H9 (cell line): ENCODE data around the gene GPR34. TPM values are rescaled to one million over a fixed set of nuclear protein-coding genes. Genes with fewer than 3 reads are reported as not detected.

Source experiments
- DNase-seq: peaks from one replicate; pipeline ENCODE4 v3.0.0-alpha.2; 2017
- H2AFZ ChIP-seq: one replicate; pipeline ENCODE4 v1.6.1; 2013; ENCODE audit warnings: mild to moderate bottlenecking, low read length, control low read depth, moderate library complexity
- H2AK5ac ChIP-seq: 2 replicates; pipeline ENCODE4 v1.6.1; 2013; ENCODE audit warnings: low read length, control low read depth, mixed read lengths; ENCODE audit not compliant: insufficient read length
- H2BK120ac ChIP-seq: one replicate; pipeline ENCODE4 v1.6.1; 2013; ENCODE audit warnings: low read depth, mild to moderate bottlenecking, low read length, control low read depth, inconsistent platforms; ENCODE audit not compliant: poor library complexity, severe bottlenecking
- H2BK12ac ChIP-seq: 2 replicates; pipeline ENCODE4 v1.6.1; 2013; ENCODE audit warnings: low read length, control low read depth, mixed read lengths, low read depth; ENCODE audit not compliant: insufficient read length
- H2BK15ac ChIP-seq: 2 replicates; pipeline ENCODE4 v1.6.1; 2013; ENCODE audit warnings: low read depth, low read length, control low read depth
- H2BK20ac ChIP-seq: one replicate; pipeline ENCODE4 v1.6.1; 2013; ENCODE audit warnings: low read depth, mild to moderate bottlenecking, low read length, control low read depth, inconsistent platforms; ENCODE audit not compliant: poor library complexity, severe bottlenecking
- H2BK5ac ChIP-seq: 2 replicates; pipeline ENCODE4 v1.6.1; 2013; ENCODE audit warnings: low read length, control low read depth, mixed read lengths; ENCODE audit not compliant: insufficient read length
- H3K14ac ChIP-seq: 2 replicates; pipeline ENCODE4 v1.6.1; 2013; ENCODE audit warnings: low read length, control low read depth; ENCODE audit not compliant: insufficient read depth
- H3K18ac ChIP-seq: 2 replicates; pipeline ENCODE4 v1.6.1; 2013; ENCODE audit warnings: low read depth, mild to moderate bottlenecking, mixed read lengths, low read length, control low read depth; ENCODE audit not compliant: insufficient read length
- H3K23ac ChIP-seq: 2 replicates; pipeline ENCODE4 v1.6.1; 2013; ENCODE audit warnings: low read length, control low read depth, mixed read lengths, low read depth; ENCODE audit not compliant: insufficient read length
- H3K23me2 ChIP-seq: 2 replicates; pipeline ENCODE4 v1.6.1; 2013; ENCODE audit warnings: low read depth, mild to moderate bottlenecking, mixed read lengths, low read length, control low read depth; ENCODE audit not compliant: insufficient read length, poor library complexity, severe bottlenecking
- H3K27ac ChIP-seq: 2 replicates; pipeline ENCODE4 v1.5.1; 2013; ENCODE audit warnings: low read length, control low read depth, mixed read lengths, low read depth; ENCODE audit not compliant: insufficient read length
- H3K27me3 ChIP-seq: 2 replicates; pipeline ENCODE4 v1.6.1; 2013; ENCODE audit warnings: low read length, control low read depth, inconsistent platforms; ENCODE audit not compliant: insufficient read depth
- H3K4ac ChIP-seq: 2 replicates; pipeline ENCODE4 v1.6.1; 2013; ENCODE audit warnings: low read depth, mild to moderate bottlenecking, control low read depth, inconsistent platforms, low read length, moderate library complexity
- H3K4me1 ChIP-seq: 2 replicates; pipeline ENCODE4 v1.6.1; 2013; ENCODE audit warnings: low read length, control low read depth, inconsistent platforms; ENCODE audit not compliant: insufficient read depth
- H3K4me2 ChIP-seq: 2 replicates; pipeline ENCODE4 v1.6.1; 2013; ENCODE audit warnings: low read length, control low read depth, mixed read lengths; ENCODE audit not compliant: insufficient read length, insufficient read depth
- H3K56ac ChIP-seq: 2 replicates; pipeline ENCODE4 v1.6.1; 2013; ENCODE audit warnings: low read depth, mild to moderate bottlenecking, mixed read lengths, low read length, control low read depth; ENCODE audit not compliant: insufficient read length
- H3K79me1 ChIP-seq: 2 replicates; pipeline ENCODE4 v1.6.1; 2013; ENCODE audit warnings: low read depth, mild to moderate bottlenecking, moderate library complexity, low read length, control low read depth, inconsistent platforms; ENCODE audit not compliant: insufficient read depth, poor library complexity, severe bottlenecking
- H3K79me2 ChIP-seq: 2 replicates; pipeline ENCODE4 v1.6.1; 2013; ENCODE audit warnings: low read length, control low read depth, inconsistent platforms; ENCODE audit not compliant: insufficient read depth
- H3K9ac ChIP-seq: 2 replicates; pipeline ENCODE4 v1.6.1; 2013; ENCODE audit warnings: low read length, control low read depth, mixed read lengths; ENCODE audit not compliant: insufficient read length; ENCODE audit errors: extremely low read depth
- H3K9me3 ChIP-seq: one replicate; pipeline ENCODE4 v1.6.1; 2013; ENCODE audit warnings: low read depth, low read length, inconsistent platforms; ENCODE audit not compliant: control insufficient read depth
- H3T11ph ChIP-seq: one replicate; pipeline ENCODE4 v1.6.1; 2013; ENCODE audit warnings: mild to moderate bottlenecking, low read length, control low read depth, inconsistent platforms
- H4K20me1 ChIP-seq: one replicate; pipeline ENCODE4 v1.6.1; 2013; ENCODE audit not compliant: control insufficient read depth, insufficient read length, insufficient read depth
- H4K5ac ChIP-seq: 2 replicates; pipeline ENCODE4 v1.6.1; 2013; ENCODE audit warnings: low read depth, mild to moderate bottlenecking, mixed read lengths, low read length, control low read depth; ENCODE audit not compliant: insufficient read length
- H4K8ac ChIP-seq: replicated peaks from 2 replicates; pipeline ENCODE4 v1.6.1; 2013; ENCODE audit warnings: low read length, control low read depth, mixed read lengths, low read depth; ENCODE audit not compliant: insufficient read length
- H4K91ac ChIP-seq: 2 replicates; pipeline ENCODE4 v1.6.1; 2013; ENCODE audit warnings: low read depth, mild to moderate bottlenecking, moderate library complexity, mixed read lengths, low read length, control low read depth; ENCODE audit not compliant: insufficient read length
- H3K27ac Mint-ChIP-seq, 3 experiments: 2 replicates in 2 of 3; 3 replicates in 1 of 3; pipeline ENCODE4 v1.8.0; 2020 to 2021; ENCODE audit warnings: mixed read lengths in 3 of 3, mild to moderate bottlenecking in 1 of 3, moderate library complexity in 1 of 3
- H3K27me3 Mint-ChIP-seq: 2 replicates; pipeline ENCODE4 v1.8.0; 2021; ENCODE audit warnings: low read depth, mild to moderate bottlenecking, moderate library complexity, mixed read lengths
- H3K36me3 Mint-ChIP-seq, 3 experiments: 2 replicates in 2 of 3; 3 replicates in 1 of 3; pipeline ENCODE4 v1.8.0; 2020 to 2021; ENCODE audit warnings: low read depth in 3 of 3, mixed read lengths in 3 of 3; ENCODE audit not compliant: insufficient read depth in 1 of 3
- H3K4me1 Mint-ChIP-seq, 2 experiments: 2 replicates each; pipeline ENCODE4 v1.8.0; 2020; ENCODE audit warnings: mixed read lengths in 2 of 2
- H3K4me3 Mint-ChIP-seq, 2 experiments: 2 replicates in 1 of 2; 3 replicates in 1 of 2; pipeline ENCODE4 v1.8.0; 2020 to 2021; ENCODE audit warnings: mild to moderate bottlenecking in 2 of 2, mixed read lengths in 2 of 2, moderate library complexity in 1 of 2
- H3K9me3 Mint-ChIP-seq, 2 experiments: 2 replicates in 1 of 2; 3 replicates in 1 of 2; pipeline ENCODE4 v1.8.0; 2020; ENCODE audit warnings: mild to moderate bottlenecking in 2 of 2, mixed read lengths in 2 of 2, moderate library complexity in 1 of 2
- CTCF ChIP-seq: fragments of 200-600 bp; sonication (generic); conservative IDR thresholded peaks from 3 replicates; pipeline ENCODE4 v1.8.0; 2021; ENCODE audit warnings: antibody characterized with exemption, mild to moderate bottlenecking
- WGBS: extraction: QIAGEN DNeasy Blood & Tissue Kit; methylation state at CpG from one replicate; pipeline ENCODE4 v1.1.7; 2013; ENCODE audit warnings: missing lambda C conversion rate, low lambda C conversion rate, mixed read lengths; ENCODE audit not compliant: insufficient read length; ENCODE audit errors: extremely low coverage; 5-methylcytosine and 5-hydroxymethylcytosine counted together
- total RNA-seq: library from RNA; stranded (reverse); gene quantifications from 2 replicates; pipeline ENCODE4 v1.2.1, GENCODE V29; 2021

Gene GPR34
- total RNA-seq, 1 experiment from 2014 or later = not detected

GRCh38 chrX:41684940-41685339 lies 3.8 kb upstream of the GPR34 start:
- H4K5ac ChIP-seq = no peak overlapping the region
- no peak overlapping the region for H3K4me2 ChIP-seq
- Mint-ChIP-seq H3K4me1 (no peaks in the 10 kb centered on the region), H3K9me3 (peaks cover 46 to 50% of the 10 kb centered on the region in 2 experiments), H3K27ac (no peak overlapping the region), H3K27me3 (no peaks in the 10 kb centered on the region), H3K4me3 (no peak overlapping the region), H3K36me3 (peaks cover 0 to 7% (median 3%) of the 10 kb centered on the region in 3 experiments; a peak in 4 of 7 replicates)
- H2BK12ac ChIP-seq = no peak overlapping the region
- no peak overlapping the region for H2BK15ac ChIP-seq
- H3K27me3 ChIP-seq = no peaks in the 10 kb centered on the region
- H2BK120ac ChIP-seq = no peak overlapping the region
- H3K23ac ChIP-seq = no peak overlapping the region
- no peak overlapping the region for H3T11ph ChIP-seq
- WGBS = no CpG with 5 or more reads among the region's 2 CpGs
- H4K8ac ChIP-seq = no peak overlapping the region
- no peaks in the 10 kb centered on the region for H3K4me1 ChIP-seq
- no peak overlapping the region for H3K9ac ChIP-seq
- no peak overlapping the region for H3K4ac ChIP-seq
- no peaks in the 10 kb centered on the region for H3K79me1 ChIP-seq
- no peak overlapping the region for H2BK20ac ChIP-seq
- no peak overlapping the region for H2AFZ ChIP-seq
- no peak overlapping the region for H3K18ac ChIP-seq
- H3K9me3 ChIP-seq = no peaks in the 10 kb centered on the region
- H4K20me1 ChIP-seq = no peaks in the 10 kb centered on the region
- H3K14ac ChIP-seq = no peak overlapping the region
- H3K56ac ChIP-seq = no peak overlapping the region
- no peak overlapping the region for H4K91ac ChIP-seq
- no peak for DNase-seq
- H3K27ac ChIP-seq = no peak overlapping the region
- no peaks in the 10 kb centered on the region for H3K23me2 ChIP-seq
- no peak overlapping the region for H2AK5ac ChIP-seq
- no peak for TF ChIP-seq CTCF
- H2BK5ac ChIP-seq = no peak overlapping the region
- H3K79me2 ChIP-seq = no peaks in the 10 kb centered on the region
